Epithelial cell of prostate (primary cell): ENCODE data around the gene DNPEP.

Experiments
- DNase-seq: peaks from one replicate; pipeline ENCODE4 v3.0.0-alpha.2; 2011; ENCODE audit warnings: low read depth, low spot score
- H3K27ac ChIP-seq: fragments of 450-650 bp; 2 replicates; pipeline ENCODE4 v1.5.1; 2017; ENCODE audit warnings: mild to moderate bottlenecking

Gene DNPEP

DNA sequence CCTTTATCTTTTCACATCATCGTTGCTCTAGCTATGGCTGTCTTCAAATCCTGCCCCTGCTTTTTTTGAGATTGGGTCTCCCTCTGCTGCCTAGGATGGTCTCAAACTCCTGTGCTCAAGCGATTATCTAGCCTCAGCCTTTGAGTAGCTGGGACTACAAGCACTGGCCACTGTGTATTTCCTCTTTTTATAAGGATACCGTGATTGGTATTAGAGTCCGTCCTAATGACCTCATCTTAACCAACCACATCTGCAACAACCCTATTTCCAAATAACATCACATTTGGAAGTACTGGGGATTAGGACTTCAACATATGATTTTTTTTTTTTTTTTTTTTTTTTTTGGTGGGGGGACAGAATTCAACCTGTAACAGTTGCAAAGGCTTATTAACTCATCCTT lies 64.3 kb downstream of the DNPEP start:
- DNase-seq, result no peak
- H3K27ac ChIP-seq, result no peak overlapping the region
